ENCODE measurements around the gene TLE7.

Gene TLE7

GRCh38 chr16:71425746-71426068 lies 16.1 kb downstream of the TLE7 start (continued):
- no peak for TF ChIP-seq RBAK (tag by site-specific recombination; IDR thresholded peaks at IDR 0.05)
- TF ChIP-seq SALL2 (tag by site-specific recombination; IDR thresholded peaks at IDR 0.05; ENCODE audit: borderline replicate concordance) = no peak
- no peak; the same call in 1 of the 2 replicates for TF ChIP-seq GLIS2 (tag by site-specific recombination; IDR thresholded peaks at IDR 0.05)
- TF ChIP-seq ZNF18 (tag by site-specific recombination; IDR thresholded peaks at IDR 0.05) = no peak
- peak; percentile 59 for TF ChIP-seq FEZF1 (tag by site-specific recombination; IDR thresholded peaks at IDR 0.05)
- 0 out of 2 replicates have a peak, but pooled peaks have one; percentile 26 for TF ChIP-seq PATZ1 (tag by site-specific recombination; IDR thresholded peaks at IDR 0.05)
- TF ChIP-seq ZNF324 (tag by site-specific recombination; IDR thresholded peaks at IDR 0.05) = no peak
- peak; percentile 74; the same call in 1 of the 2 replicates for TF ChIP-seq ZNF423 (tag by site-specific recombination; IDR thresholded peaks at IDR 0.05)
- no peak for TF ChIP-seq ZNF132 (tag by site-specific recombination; IDR thresholded peaks at IDR 0.05; ENCODE audit: borderline replicate concordance)
- TF ChIP-seq KLF9 (tag by site-specific recombination; IDR thresholded peaks at IDR 0.05; ENCODE audit: low read depth) = no peak
- TF ChIP-seq REPIN1 (tag by site-specific recombination; IDR thresholded peaks at IDR 0.05; ENCODE audit: low read depth) = no peak
- TF ChIP-seq ZNF561 (tag by site-specific recombination; IDR thresholded peaks at IDR 0.05; ENCODE audit: borderline replicate concordance) = no peak
- no peak for TF ChIP-seq ZNF2 (tag by site-specific recombination; IDR thresholded peaks at IDR 0.05)
- no peak for TF ChIP-seq ZNF707 (tag by site-specific recombination; IDR thresholded peaks at IDR 0.05)
- TF ChIP-seq ZNF664 (tag by site-specific recombination; IDR thresholded peaks at IDR 0.05) = no peak
- TF ChIP-seq ZNF354C (tag by site-specific recombination; IDR thresholded peaks at IDR 0.05; ENCODE audit: borderline replicate concordance, low read depth) = no peak
- no peak for TF ChIP-seq ZFP41 (tag by site-specific recombination; IDR thresholded peaks at IDR 0.05; ENCODE audit: borderline replicate concordance)
- TF ChIP-seq ZNF544 (tag by site-specific recombination; IDR thresholded peaks at IDR 0.05) = no peak

- CTCF ChIA-PET = interaction anchor here (11.6 kb wide), 1 partner anchor 12 kb away, joined by 77 read pairs; no protein-coding TSS in a partner anchor
- Histone ChIP-seq H3K4me3 (ENCODE audit: low read depth, low read length) (no peak overlapping the region), H3K4me1 (ENCODE audit: control insufficient read depth, insufficient read depth, low read length) (no peaks in the 10 kb centered on the region), H3K27ac (ENCODE audit: extremely low read depth, low read depth, low read length) (no peak overlapping the region), H3K36me3 (ENCODE audit: control insufficient read depth in 2 of 2, insufficient read depth in 1 of 2, low read length in 2 of 2) (no peaks in the 10 kb centered on the region), H3K9me3 (ENCODE audit: control insufficient read depth, insufficient read depth, low read depth, low read length) (no peaks in the 10 kb centered on the region)
- POLR2A ChIA-PET = no interaction called here
- TF ChIP-seq ZNF114 (tag by site-specific recombination; IDR thresholded peaks at IDR 0.05) (no peak), ZNF433 (tag by site-specific recombination; IDR thresholded peaks at IDR 0.05; ENCODE audit: low read depth) (no peak), ZNF701 (tag by site-specific recombination; IDR thresholded peaks at IDR 0.05) (no peak), ZNF510 (tag by site-specific recombination; IDR thresholded peaks at IDR 0.05; ENCODE audit: insufficient replicate concordance) (no peak), ZNF2 (tag by site-specific recombination; IDR thresholded peaks at IDR 0.05) (no peak), INSM2 (tag by site-specific recombination; IDR thresholded peaks at IDR 0.05) (no peak), ZNF169 (tag by site-specific recombination; IDR thresholded peaks at IDR 0.05) (no peak), ZBTB11 (tag by site-specific recombination; conservative IDR thresholded peaks at IDR 0.05; ENCODE audit: low read depth) (no peak), GLI2 (tag by site-specific recombination; IDR thresholded peaks at IDR 0.05; ENCODE audit: borderline replicate concordance, low read depth) (no peak), HOXA7 (CRISPR knock-in tag; IDR thresholded peaks at IDR 0.05; ENCODE audit: borderline replicate concordance) (no peak), MYNN (tag by site-specific recombination; IDR thresholded peaks at IDR 0.05; ENCODE audit: borderline replicate concordance) (no peak), ZNF112 (tag by site-specific recombination; IDR thresholded peaks at IDR 0.05) (no peak), ZNF558 (tag by site-specific recombination; IDR thresholded peaks at IDR 0.05) (no peak), ZNF548 (tag by site-specific recombination; IDR thresholded peaks at IDR 0.05) (no peak), ZNF571 (tag by site-specific recombination; IDR thresholded peaks at IDR 0.05) (no peak)
Observed at GRCh38 chr16:71424626-71425025, 17.2 kb downstream of the TLE7 start.

Measured in HEK293 (cell line).